ENCODE data around the gene DESI1.
"Not testable (repeated sequence)": the region's sequence is repeated elsewhere in the genome, so short reads cannot be mapped to it uniquely, and the experiment has no call there.

Gene DESI1

DNA sequence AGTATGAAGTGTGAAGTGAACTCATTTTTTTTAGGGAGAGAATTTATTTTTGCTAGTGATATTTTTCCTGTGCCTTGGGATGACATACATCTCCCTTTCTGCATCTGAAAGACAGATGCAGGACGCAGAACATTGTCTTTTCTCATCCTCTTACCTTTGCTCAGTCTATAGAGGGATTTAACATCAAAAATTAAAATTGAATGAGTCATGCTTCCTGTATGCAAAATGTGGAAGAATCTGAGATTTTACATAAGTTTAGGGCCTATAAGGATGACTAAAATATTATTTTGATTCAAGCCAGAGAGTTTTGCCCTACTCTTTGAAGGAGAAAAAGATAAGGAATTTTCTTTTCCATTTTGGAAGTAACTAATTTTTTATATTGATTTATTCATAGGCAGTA, 27.6 kb upstream of the DESI1 start:
- Mint-ChIP-seq H3K36me3 (peaks cover 22 to 37% of the 10 kb centered on the region in 2 donors), H3K27ac (no peak overlapping the region)

DNA sequence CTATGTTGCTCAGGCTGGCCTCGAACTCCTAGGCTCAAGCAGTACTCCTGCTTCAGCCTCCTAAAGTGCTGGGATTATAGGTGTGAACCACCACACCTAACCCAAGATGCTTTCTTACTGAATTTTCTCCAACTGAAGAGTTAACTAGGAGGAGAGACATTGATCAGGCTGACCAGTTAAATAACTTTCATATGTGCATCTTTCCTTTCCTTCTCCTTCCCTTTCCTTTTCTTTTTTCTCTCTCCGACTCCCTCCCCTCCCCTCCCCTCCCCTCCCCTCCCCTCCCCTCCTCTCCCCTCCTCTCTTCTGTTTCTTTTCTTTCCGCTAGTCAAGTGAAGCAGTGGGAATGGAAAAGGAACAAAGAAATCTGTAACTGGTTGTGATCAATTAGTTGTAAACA, 26.9 kb upstream of the DESI1 start:
- H3K36me3 Mint-ChIP-seq = peaks cover 18 to 34% of the 10 kb centered on the region in 2 donors

More for the DNA sequence above, 27.6 kb upstream of the DESI1 start:
- no peak overlapping the region for H3K4me3 Mint-ChIP-seq
- DNase-seq = no peak
- H3K4me1 Mint-ChIP-seq = peaks cover 1 to 10% of the 10 kb centered on the region in 2 donors
- H3K9me3 Mint-ChIP-seq = no peaks in the 10 kb centered on the region
- ATAC-seq (replicated peaks) = no peak
- no peaks in the 10 kb centered on the region for H3K27me3 Mint-ChIP-seq

DNA sequence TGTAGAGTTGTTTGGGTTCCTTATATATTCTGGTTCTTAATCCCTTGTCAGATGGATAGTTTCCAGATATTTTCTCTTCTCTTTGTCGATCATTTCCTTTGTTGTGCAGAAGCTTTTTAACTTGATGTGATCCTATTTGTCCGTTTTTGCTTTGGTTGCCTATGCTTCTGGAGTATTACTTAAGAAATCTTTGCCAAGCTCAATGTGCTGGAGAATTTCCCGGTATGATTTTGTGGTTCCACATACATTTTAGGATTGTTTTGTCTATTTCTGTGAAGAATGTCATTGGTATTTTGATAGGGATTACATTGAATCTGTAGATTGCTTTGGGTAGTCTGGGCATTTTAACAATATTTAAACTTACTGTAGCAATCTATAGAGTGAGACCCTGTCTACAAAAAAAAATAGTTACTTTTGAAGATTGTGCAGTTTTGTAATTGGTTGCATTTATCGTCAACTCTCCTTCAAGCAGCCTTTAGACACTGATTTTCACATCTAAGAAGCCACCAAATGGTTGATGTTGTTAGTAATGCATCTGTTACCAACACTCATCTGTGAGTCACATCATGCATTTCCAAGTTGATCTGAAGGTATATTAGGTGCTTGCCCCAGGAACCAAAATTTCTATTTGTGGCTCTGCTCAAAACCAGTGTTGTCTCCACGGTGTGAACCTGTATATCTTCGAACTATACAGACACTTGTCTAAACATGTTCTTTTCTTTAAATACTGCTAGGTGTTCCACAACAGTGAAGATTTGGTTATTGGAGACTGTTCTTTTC, 21.7 kb upstream of the DESI1 start:
- Mint-ChIP-seq H3K27me3 (no peaks in the 10 kb centered on the region), H3K9me3 (no peaks in the 10 kb centered on the region), H3K27ac (no peak overlapping the region), H3K4me1 (peaks cover under 1 to 4% of the 10 kb centered on the region in 2 donors), H3K4me3 (no peak overlapping the region), H3K36me3 (peaks cover 18 to 33% of the 10 kb centered on the region in 2 donors)
- DNase-seq (no peak), ATAC-seq (replicated peaks) (no peak)

More for the DNA sequence above, 26.9 kb upstream of the DESI1 start:
- H3K27ac Mint-ChIP-seq = no peak overlapping the region
- ATAC-seq (replicated peaks) (no peak), DNase-seq (no peak)
- H3K4me3 Mint-ChIP-seq = no peak overlapping the region
- H3K27me3 Mint-ChIP-seq = no peaks in the 10 kb centered on the region
- H3K4me1 Mint-ChIP-seq = peaks cover 1 to 10% of the 10 kb centered on the region in 2 donors
- H3K9me3 Mint-ChIP-seq = no peaks in the 10 kb centered on the region

DNA sequence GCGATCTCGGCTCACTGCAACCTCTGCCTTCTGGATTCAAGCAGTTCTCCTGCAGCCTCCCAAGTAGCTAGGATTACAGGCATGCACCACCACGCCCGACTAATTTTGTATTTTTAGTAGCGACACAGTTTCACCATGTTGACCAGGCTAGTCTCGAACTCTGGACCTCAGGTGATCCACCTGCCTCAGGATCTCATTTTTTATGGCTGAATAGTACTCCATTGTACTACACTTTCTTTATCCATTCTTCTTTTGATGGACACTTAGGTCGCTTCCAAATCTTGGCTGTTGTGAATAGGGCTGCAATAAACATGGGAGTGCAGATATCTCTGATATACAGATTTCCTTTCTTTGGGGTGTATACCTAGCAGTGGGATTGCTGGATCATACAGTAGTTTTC, 21.0 kb upstream of the DESI1 start:
- H3K27me3 Mint-ChIP-seq = no peaks in the 10 kb centered on the region
- H3K27ac Mint-ChIP-seq = no peak overlapping the region
- DNase-seq (no peak), ATAC-seq (replicated peaks) (no peak)
- no peaks in the 10 kb centered on the region for H3K9me3 Mint-ChIP-seq
- H3K4me3 Mint-ChIP-seq = no peak overlapping the region
- H3K36me3 Mint-ChIP-seq = peaks cover 17 to 35% of the 10 kb centered on the region in 2 donors
- peaks cover 0 to 4% of the 10 kb centered on the region in 2 donors for H3K4me1 Mint-ChIP-seq

DNA sequence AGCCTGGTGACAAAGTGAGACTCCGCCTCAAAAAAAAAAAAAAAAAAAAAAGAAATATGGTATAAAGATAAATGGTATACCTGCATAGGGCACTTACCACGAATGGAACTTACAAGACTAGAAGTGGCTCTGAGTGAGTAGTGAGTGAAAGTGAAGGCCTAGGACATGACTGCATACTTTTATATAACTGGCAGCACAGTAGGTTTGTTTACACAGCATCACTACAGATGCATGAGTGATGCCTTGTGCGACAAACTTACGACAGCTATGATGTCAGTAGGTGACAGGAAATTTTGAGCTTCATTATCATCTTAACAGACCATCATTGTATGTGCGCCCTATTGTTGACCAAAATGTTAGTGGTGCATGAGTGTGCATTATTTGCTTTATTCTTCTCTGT, 17.9 kb upstream of the DESI1 start:
- Mint-ChIP-seq H3K9me3 (no peaks in the 10 kb centered on the region), H3K36me3 (peaks cover 24 to 41% of the 10 kb centered on the region in 2 donors), H3K4me1 (peaks cover 3 to 5% of the 10 kb centered on the region in 2 donors), H3K27me3 (no peaks in the 10 kb centered on the region), H3K27ac (no peak overlapping the region), H3K4me3 (no peak overlapping the region)
- DNase-seq = no peak
- ATAC-seq (replicated peaks) = no peak

DNA sequence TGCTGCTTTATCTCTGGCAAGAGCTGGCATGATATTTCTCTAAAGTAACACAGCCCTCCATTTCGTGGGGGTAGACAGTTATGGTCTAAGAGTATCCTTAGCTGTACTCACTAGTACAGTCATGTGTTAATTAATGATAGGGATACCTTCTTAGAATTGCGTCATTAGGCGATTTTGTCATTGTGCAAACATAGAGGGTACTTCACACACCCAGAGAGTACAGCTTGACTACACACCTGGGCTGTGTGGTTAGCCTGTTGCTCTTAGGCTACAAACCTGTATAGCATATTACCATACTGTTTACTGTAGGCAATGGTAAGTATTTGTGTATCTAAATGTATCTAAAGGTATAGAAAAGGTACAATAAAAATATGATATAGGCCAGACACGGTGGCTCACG, 17.3 kb upstream of the DESI1 start:
- DNase-seq (no peak), ATAC-seq (replicated peaks) (no peak)
- Mint-ChIP-seq H3K4me1 (peaks cover 3 to 5% of the 10 kb centered on the region in 2 donors), H3K27me3 (no peaks in the 10 kb centered on the region), H3K36me3 (peaks cover 27 to 41% of the 10 kb centered on the region in 2 donors), H3K9me3 (no peaks in the 10 kb centered on the region), H3K27ac (no peak overlapping the region), H3K4me3 (no peak overlapping the region)

DNA sequence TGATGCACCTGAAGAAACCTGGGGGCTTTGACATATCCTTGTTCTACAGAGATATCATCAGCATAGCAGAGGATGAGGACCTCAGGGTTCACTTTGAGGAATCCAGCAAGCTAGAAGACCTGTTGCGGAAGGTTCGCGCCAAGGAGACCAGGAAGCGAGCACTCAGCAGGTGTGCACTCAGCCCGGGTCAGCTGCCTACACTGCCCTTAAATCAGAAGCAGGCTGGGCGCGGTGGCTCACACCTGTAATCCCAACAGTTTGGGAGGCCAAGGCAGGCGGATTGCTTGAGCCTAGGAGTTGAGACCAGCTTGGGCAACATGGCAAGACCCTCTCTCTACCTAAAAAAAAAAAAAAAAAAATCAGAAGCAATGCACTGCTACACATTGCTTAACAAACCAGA, 16.8 kb upstream of the DESI1 start:
- not testable (repeated sequence) for DNase-seq; ATAC-seq (replicated peaks); H3K27ac Mint-ChIP-seq; H3K4me1 Mint-ChIP-seq; H3K9me3 Mint-ChIP-seq; H3K4me3 Mint-ChIP-seq; H3K27me3 Mint-ChIP-seq
- peaks cover 27 to 41% of the 10 kb centered on the region in 2 donors for H3K36me3 Mint-ChIP-seq

DNA sequence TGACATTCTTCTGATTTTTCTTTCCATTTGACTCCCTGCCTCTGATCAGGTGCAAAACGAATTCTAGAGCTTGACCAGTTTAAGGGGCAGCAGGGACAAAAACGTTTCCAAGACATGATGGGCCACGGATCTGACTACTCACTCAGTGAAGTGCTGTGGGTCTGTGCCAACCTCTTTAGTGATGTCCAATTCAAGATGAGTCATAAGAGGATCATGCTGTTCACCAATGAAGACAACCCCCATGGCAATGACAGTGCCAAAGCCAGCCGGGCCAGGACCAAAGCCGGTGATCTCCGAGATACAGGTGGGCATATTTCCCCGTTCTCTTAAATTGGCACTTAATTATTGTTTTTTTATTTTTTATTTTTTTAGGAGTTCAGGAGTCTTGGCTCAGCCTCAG, 15.6 kb upstream of the DESI1 start:
- Mint-ChIP-seq H3K36me3 (peaks cover 22 to 34% of the 10 kb centered on the region in 2 donors), H3K27me3 (no peaks in the 10 kb centered on the region), H3K9me3 (no peaks in the 10 kb centered on the region), H3K4me3 (no peak overlapping the region), H3K4me1 (peaks cover under 1 to 10% of the 10 kb centered on the region in 2 donors), H3K27ac (no peak overlapping the region)
- ATAC-seq (replicated peaks) (no peak), DNase-seq (no peak)

DNA sequence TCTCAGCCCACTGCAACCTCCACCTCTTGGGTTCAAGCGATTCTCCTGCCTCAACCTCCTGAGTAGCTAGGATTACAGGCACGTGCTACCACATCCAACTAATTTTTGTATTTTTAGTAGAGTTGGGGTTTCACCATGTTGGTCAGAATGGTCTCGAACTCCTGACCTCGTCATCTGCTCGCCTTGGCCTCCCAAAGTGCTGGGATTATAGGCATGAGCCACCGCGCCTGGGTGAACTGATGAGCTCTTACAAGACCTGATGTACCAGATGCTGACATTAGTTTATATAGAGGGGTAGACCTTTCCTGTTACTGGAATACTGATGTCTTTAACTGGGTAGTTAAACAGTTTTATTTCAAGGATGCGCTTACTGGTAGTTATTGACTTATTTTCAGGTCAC, 13.8 kb upstream of the DESI1 start:
- DNase-seq; H3K4me3 Mint-ChIP-seq; H3K9me3 Mint-ChIP-seq; H3K27me3 Mint-ChIP-seq; H3K4me1 Mint-ChIP-seq; ATAC-seq (replicated peaks): not testable (repeated sequence)
- H3K27ac Mint-ChIP-seq = peak overlapping the region; percentile 9
- H3K36me3 Mint-ChIP-seq = peaks cover 21 to 26% of the 10 kb centered on the region in 2 donors

DNA sequence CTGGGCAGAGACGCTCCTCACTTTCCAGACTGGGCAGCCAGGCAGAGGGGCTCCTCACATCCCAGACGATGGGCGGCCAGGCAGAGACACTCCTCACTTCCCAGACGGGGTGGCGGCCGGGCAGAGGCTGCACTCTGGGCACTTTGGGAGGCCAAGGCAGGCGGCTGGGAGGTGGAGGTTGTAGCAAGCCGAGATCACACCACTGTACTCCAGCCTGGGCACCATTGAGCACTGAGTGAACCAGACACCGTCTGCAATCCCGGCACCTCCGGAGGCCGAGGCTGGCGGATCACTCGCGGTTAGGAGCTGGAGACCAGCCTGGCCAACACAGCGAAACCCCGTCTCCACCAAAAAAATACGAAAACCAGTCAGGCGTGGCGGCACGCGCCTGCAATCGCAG, 10.8 kb upstream of the DESI1 start:
- H3K27ac Mint-ChIP-seq; H3K9me3 Mint-ChIP-seq; H3K4me3 Mint-ChIP-seq; DNase-seq; H3K27me3 Mint-ChIP-seq; ATAC-seq (replicated peaks): not testable (repeated sequence)
- H3K4me1 Mint-ChIP-seq = peaks cover 0 to 26% of the 10 kb centered on the region in 2 donors
- peaks cover 40 to 44% of the 10 kb centered on the region in 2 donors for H3K36me3 Mint-ChIP-seq

DNA sequence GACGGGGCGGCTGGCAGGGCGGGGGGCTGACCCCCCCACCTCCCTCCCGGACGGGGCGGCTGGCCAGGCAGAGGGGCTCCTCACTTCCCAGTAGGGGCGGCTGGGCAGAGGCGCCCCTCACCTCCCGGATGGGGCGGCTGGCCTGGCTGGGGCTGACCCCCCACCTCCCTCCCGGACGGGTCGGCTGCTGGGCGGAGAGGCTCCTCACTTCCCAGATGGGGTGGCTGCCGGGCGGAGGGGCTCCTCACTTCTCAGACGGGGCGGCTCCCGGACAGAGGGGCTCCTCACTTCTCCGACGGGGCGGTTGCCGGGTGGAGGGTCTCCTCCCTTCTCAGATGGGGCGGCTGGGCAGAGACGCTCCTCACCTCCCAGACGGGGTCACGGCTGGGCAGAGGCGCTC, 10.3 kb upstream of the DESI1 start:
- not testable (repeated sequence) for H3K9me3 Mint-ChIP-seq; DNase-seq; ATAC-seq (replicated peaks); H3K27ac Mint-ChIP-seq; H3K27me3 Mint-ChIP-seq; H3K4me3 Mint-ChIP-seq
- peaks cover 0 to 26% of the 10 kb centered on the region in 2 donors for H3K4me1 Mint-ChIP-seq
- H3K36me3 Mint-ChIP-seq = peaks cover 35 to 40% of the 10 kb centered on the region in 2 donors

DNA sequence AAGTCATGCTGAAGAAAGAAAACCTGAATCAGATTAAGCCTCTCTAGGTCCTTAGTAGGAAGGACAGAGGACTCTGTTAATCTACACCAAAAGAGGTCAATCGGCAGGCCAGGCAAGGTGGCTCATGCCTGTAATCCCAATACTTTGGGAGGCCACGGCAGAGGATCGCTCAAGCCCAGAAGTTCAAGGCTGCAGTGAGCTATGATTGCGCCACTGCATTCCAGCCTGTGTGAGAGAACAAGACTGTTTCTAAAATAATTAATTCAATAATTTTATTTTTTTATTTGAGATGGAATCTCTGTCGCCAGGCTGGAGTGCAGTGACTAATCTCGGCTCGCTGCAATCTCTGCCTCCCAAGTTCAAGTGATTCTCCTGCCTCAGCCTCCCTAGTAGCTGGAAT, 4.7 kb upstream of the DESI1 start:
- Mint-ChIP-seq H3K27me3 (no peaks in the 10 kb centered on the region), H3K9me3 (no peaks in the 10 kb centered on the region), H3K4me1 (peaks cover 4 to 28% of the 10 kb centered on the region in 2 donors), H3K36me3 (peaks cover 26 to 53% of the 10 kb centered on the region in 2 donors), H3K4me3 (no peak overlapping the region), H3K27ac (no peak overlapping the region)
- DNase-seq (no peak), ATAC-seq (replicated peaks) (no peak)

DNA sequence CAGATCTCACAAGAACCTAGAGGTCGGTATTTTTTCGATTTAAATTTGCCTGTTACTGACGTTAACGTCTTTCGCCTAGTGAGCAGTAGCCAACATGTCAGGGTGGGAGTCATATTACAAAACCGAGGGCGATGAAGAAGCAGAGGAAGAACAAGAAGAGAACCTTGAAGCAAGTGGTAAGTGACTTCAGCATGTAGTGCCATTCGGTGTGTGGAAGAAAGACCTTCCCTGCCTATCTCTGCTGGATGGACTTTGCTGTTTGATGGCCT, 1.0 kb upstream of the DESI1 start:
- Mint-ChIP-seq H3K27me3 (no peaks in the 10 kb centered on the region), H3K36me3 (peaks cover 6 to 26% of the 10 kb centered on the region in 2 donors), H3K4me3 (peak overlapping the region; percentile 91 to 94), H3K27ac (peak overlapping the region; percentile 98), H3K4me1 (peaks cover 12 to 39% of the 10 kb centered on the region in 2 donors), H3K9me3 (no peaks in the 10 kb centered on the region)
- ATAC-seq (replicated peaks) (no peak), DNase-seq (no peak)

DNA sequence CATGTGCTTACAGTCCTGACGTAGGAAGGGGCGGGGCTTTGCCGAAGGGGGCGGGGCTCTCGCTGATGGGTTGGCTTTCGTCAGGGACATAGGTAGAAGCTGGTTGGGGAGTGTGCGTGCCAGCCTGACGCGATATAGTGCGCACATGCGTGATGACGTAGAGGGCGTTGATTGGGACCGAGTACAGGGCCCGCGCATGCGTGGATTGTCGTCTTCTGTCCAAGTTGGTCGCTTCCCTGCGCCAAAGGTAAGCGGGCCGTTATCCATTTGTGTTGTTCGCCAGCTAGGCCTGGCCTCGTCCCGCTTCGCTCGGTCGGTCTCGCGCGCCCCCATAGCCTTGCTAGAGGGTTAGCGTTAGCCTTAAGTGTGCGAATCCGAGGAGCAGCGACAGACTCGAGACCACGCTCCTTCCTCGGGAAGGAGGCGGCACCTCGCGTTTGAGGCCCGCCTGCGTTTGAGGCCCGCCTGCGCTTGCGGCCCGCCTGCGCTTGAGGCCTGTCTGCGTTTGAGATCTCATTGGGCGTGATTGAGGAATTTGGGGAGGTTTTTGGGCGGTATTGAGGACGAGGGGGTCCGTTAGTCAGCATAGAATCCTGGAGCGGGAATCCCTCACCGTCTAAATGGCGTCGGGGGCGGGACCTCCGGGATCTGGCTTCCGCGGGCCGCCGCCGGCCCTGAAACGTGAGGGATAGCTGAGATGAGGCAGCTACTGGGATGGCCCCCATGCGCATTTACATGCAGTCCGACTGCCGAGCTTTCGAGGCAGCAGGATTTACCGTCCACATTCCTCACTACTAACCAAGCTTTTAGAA, 462 bp upstream of the DESI1 start, which contains the start of gene XRCC6:
Gene XRCC6 (plus strand): TSS at position 197 of the 812 bp plus-strand sequence. CDS start 710 bp downstream, outside the sequence.
- ATAC-seq (replicated peaks) (peak; percentile 92 to 94), DNase-seq (peak; percentile 98)
- Mint-ChIP-seq H3K4me3 (peak within 1 kb of the TSS; percentile 91 to 94), H3K36me3 (peaks cover 5 to 25% of the 10 kb centered on the region in 2 donors), H3K27ac (peak within 1 kb of the TSS; percentile 98), H3K27me3 (no peaks in the 10 kb centered on the region), H3K4me1 (peaks cover 15 to 42% of the 10 kb centered on the region in 2 donors), H3K9me3 (no peaks in the 10 kb centered on the region)

Measured in stimulated activated naive B cell treated with anti-CD40 and anti-IgM and Interleukin-4, amounts not matched to agents 10 μg/mL and 1 μg/mL and 100 μg/mL, for 72 hours (primary cell).